ENCODE measurements around the gene UGT8.

The UGT8 gene

DNA sequence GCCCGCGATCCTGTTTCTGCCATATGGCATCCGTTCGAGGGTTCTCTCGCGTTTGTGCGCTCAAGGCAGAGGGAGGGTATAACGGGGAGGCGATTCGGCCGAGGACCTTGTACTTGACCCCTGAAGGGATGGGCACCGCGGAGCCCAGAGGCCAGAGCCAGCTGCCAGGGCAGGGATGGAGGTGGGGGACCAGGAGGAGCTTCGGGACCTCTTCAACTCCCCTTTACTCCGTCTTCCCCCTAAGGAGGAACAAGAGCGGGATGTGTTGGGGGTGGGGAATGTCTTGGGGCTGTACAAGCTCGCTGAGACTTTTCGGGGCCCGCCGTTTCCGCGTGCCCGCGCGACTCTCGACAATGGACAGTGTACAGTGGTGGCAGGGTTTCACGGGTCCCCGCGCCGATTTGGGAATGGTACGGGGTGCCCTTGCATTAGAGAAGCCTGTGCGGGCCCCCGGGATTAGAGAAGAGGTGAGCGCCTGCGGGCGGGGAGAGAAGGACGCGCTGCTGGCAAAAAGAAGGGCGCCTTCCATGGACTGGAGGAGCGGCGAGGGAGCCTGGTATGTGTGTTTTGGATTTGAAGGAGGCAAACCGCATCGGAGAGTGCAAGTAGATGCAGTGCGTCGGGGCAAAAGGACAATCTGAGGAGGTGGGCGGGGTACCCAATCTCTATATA is 760 bp downstream of the UGT8 start:
- no peak for DNase-seq (ENCODE audit: extremely low read depth, low read depth)
- TF ChIP-seq, protein P1, sequence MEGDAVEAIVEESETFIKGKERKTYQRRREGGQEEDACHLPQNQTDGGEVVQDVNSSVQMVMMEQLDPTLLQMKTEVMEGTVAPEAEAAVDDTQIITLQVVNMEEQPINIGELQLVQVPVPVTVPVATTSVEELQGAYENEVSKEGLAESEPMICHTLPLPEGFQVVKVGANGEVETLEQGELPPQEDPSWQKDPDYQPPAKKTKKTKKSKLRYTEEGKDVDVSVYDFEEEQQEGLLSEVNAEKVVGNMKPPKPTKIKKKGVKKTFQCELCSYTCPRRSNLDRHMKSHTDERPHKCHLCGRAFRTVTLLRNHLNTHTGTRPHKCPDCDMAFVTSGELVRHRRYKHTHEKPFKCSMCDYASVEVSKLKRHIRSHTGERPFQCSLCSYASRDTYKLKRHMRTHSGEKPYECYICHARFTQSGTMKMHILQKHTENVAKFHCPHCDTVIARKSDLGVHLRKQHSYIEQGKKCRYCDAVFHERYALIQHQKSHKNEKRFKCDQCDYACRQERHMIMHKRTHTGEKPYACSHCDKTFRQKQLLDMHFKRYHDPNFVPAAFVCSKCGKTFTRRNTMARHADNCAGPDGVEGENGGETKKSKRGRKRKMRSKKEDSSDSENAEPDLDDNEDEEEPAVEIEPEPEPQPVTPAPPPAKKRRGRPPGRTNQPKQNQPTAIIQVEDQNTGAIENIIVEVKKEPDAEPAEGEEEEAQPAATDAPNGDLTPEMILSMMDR (IDR thresholded peaks at IDR 0.05; ENCODE audit: low read depth, low read length): no peak

DNA sequence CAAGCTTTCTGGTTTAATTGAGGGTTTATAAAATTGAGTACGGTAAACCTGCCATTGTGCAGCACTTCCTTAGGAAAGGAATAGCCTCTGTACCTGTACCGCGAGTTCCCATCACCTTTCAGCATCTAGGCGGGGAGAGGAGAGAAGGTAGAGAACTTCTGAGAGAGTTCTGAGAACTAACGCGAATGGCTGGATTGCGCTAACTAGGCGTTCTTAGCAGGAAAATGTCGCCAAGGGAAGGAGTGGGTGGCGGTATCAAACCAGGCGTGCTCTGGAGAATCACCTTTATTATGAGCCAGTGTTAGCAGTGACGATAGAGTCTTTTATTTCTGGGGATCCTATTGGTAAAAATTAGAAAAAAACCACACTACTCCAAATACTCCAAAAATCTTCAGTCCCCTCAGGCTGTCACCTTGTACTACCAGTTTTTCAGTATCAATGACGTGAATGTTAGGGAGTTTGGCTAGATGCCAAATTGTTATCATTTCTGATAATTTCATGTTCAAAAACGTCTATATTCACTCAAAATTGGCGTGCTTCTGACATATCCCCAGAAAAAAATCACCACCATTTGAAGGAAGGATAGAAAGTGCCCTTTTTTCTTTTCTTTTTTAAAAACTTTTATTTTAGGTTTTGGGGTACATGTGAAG is 1.4 kb downstream of the UGT8 start:
- no peak for DNase-seq (ENCODE audit: extremely low read depth, low read depth)
- TF ChIP-seq, protein P1 (IDR thresholded peaks at IDR 0.05; ENCODE audit: low read depth, low read length): no peak

DNA sequence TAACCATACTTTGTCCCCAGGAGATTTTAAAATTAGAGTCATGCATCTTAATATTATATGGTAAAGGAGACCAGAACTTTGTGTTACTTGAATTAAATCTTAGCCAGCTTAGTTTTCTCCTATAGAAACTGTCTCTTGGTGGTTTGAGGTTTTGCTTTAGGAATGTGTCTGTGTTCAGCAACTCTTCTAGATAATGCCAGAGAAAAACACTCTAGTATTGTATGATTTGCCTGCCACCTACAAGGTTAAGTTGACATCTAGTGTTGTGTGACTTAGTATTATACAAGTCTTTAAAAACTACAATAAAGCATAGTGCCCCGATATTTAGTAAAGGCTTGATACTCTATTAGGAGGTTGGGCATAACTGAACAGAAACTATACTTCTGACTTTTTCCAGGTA is 2.1 kb downstream of the UGT8 start:
- no peak for DNase-seq (ENCODE audit: extremely low read depth, low read depth)
- TF ChIP-seq, protein P1 (IDR thresholded peaks at IDR 0.05; ENCODE audit: low read depth, low read length): no peak

DNA sequence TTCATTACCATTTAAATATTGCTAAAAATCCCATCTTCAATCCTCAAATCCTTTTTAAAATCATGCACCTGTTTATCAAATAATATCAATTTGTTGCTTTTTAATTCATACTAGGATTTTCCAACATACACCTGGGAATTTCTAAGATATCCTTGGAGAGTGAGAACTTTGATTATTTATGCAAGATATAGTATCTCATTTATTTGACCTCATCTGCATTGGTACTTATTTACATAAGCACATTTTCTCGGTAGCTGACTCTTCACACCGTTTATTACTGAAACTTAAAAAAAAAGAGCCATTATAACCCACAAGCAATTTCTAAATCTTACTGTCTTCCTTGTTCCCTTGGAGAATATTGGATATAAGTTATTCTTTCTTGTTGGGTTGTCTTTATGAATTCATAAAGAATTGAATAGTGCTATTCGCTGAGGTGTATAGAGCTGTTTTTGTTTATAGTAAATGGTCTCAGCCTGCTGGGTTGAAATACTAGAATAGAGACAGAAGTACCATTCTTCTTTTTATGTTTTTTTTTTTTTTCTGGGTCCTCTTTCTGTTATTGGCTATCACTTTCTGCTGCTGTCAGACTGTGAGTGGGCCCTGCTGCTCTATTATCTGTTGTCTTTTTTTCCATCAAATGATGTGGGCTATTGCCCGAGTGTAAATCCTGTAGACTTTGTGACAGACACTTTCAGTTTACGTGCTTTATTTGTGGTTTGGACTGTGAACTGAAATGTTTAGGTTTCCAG is 2.9 kb downstream of the UGT8 start:
- DNase-seq (ENCODE audit: extremely low read depth, low read depth): no peak
- TF ChIP-seq, protein P1 (IDR thresholded peaks at IDR 0.05; ENCODE audit: low read depth, low read length): no peak

DNA sequence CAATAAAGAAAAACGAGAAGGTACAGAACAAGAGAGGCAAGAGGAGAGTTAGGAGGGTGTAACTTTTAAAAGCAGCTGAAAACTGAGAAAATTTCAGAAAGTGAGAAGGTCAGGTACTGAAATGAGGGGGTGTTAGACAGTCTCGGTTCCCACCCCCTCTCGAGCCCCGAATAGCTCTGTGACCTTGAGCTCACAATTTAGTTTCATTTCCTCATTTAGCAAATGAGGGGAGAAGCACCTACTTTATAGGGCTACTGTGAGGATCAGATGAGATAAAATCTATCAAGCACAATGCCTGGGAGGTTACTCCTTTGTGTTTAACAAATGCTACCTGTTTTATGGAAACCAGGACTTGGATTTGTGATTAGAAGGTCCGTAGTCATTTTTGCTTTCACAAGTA is 4.9 kb downstream of the UGT8 start:
- no peak for DNase-seq (ENCODE audit: extremely low read depth, low read depth)
- TF ChIP-seq, protein P1 (IDR thresholded peaks at IDR 0.05; ENCODE audit: low read depth, low read length): no peak

DNA sequence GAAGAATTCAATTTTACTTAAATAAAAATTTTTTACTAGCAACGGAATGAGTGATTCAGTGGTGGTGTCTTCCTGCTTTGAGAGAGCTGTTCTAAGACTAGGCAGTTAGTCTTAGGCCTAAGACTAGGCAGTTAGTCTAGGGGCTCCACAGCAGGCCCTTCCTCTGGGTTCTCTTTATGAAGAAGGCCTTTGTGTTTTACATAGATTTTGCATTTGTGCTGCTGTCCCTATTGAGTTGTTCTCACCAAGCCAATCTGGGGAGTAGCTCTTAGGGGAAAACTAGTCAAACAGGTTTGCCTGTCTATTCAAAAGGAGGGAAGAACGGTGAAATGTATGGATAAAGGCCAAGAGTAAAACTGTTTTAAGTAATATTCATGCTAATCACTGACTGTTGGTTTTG is 7.6 kb downstream of the UGT8 start:
- TF ChIP-seq, protein P1 (IDR thresholded peaks at IDR 0.05; ENCODE audit: low read depth, low read length): no peak
- DNase-seq (ENCODE audit: extremely low read depth, low read depth): no peak

DNA sequence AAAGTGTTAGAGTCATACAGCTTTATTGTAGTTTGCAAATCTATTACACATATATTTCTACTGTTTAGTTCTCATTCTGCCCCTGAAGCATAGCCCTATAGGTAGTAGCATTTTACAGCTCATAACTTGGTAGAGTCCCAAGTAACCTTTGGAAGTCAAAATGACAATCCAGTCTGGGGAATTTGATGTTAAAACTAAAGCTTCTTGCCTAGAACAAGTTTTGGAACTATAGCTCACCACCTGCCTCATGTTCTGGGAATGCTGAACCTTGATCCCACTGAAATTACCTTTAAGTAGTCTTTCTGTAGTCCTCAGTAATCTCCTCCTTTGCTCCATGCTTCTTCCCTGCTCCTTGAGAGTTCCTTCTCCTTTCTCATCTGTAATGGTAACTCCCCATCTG is 8.4 kb downstream of the UGT8 start:
- TF ChIP-seq, protein P1 (IDR thresholded peaks at IDR 0.05; ENCODE audit: low read depth, low read length): no peak
- DNase-seq (ENCODE audit: extremely low read depth, low read depth): no peak
